ENCODE results near the gene FGD4. TPM values are rescaled to one million over a fixed set of nuclear protein-coding genes. Genes with fewer than 3 reads are reported as not detected.

The FGD4 gene
- total RNA-seq, 5 donors from 2014 or later (not counting 1 experiment from before 2014, with no cell fraction given) = 0.18 to 0.79 (median 0.47) TPM

- Mint-ChIP-seq H3K36me3 (no peaks in the 10 kb centered on the region), H3K4me1 (peaks cover 0 to 1% (median 0%) of the 10 kb centered on the region in 3 donors), H3K27ac (no peak overlapping the region), H3K9me3 (no peaks in the 10 kb centered on the region), H3K27me3 (peaks cover 2 to 4% of the 10 kb centered on the region in 2 donors), H3K4me3 (no peak overlapping the region)
- Histone ChIP-seq H3K27ac (ENCODE audit: low read length) (no peak overlapping the region), H3K9me3 (no peaks in the 10 kb centered on the region), H3K27me3 (replicated peaks in 1 of 2; ENCODE audit: control insufficient read depth in 2 of 2, extremely low read depth in 1 of 2, insufficient read depth in 2 of 2, low read length in 1 of 2) (no peaks in the 10 kb centered on the region), H3K4me1 (ENCODE audit: control insufficient read depth in 1 of 2, extremely low read depth in 1 of 2, insufficient read depth in 2 of 2, low read length in 2 of 2) (no peaks in the 10 kb centered on the region), H3K36me3 (ENCODE audit: control insufficient read depth in 2 of 2, extremely low read depth in 1 of 2, insufficient read depth in 1 of 2, low read length in 1 of 2) (no peaks in the 10 kb centered on the region), H3K4me3 (ENCODE audit: control insufficient read depth in 1 of 2, extremely low read depth in 1 of 2, low read length in 1 of 2) (no peak overlapping the region)
- DNase-seq = no peak
- CTCF ChIA-PET = no interaction called here
- 100% methylated on average over 1 of the region's 2 CpGs for WGBS (ENCODE audit: insufficient coverage)
- no peak for ATAC-seq (replicated peaks in 1 of 4)
- POLR2A ChIA-PET = no interaction called here
These were observed 145.5 kb downstream of the FGD4 start for GRCh38 chr12:32544893-32545292.

- H3K4me3 Mint-ChIP-seq = no peak overlapping the region
These were observed 146.1 kb downstream of the FGD4 start for GRCh38 chr12:32545413-32545980.

GRCh38 chr12:32546272-32546671, 146.9 kb downstream of the FGD4 start:
- Histone ChIP-seq H3K27me3 (replicated peaks in 1 of 2; ENCODE audit: control insufficient read depth in 2 of 2, extremely low read depth in 1 of 2, insufficient read depth in 2 of 2, low read length in 1 of 2) (no peaks in the 10 kb centered on the region), H3K4me3 (ENCODE audit: control insufficient read depth in 1 of 2, extremely low read depth in 1 of 2, low read length in 1 of 2) (no peak overlapping the region), H3K27ac (ENCODE audit: low read length) (no peak overlapping the region), H3K36me3 (ENCODE audit: control insufficient read depth in 2 of 2, extremely low read depth in 1 of 2, insufficient read depth in 1 of 2, low read length in 1 of 2) (no peaks in the 10 kb centered on the region), H3K4me1 (ENCODE audit: control insufficient read depth in 1 of 2, extremely low read depth in 1 of 2, insufficient read depth in 2 of 2, low read length in 2 of 2) (no peaks in the 10 kb centered on the region), H3K9me3 (no peaks in the 10 kb centered on the region)
- WGBS (ENCODE audit: insufficient coverage) = no CpG with 5 or more reads among the region's 2 CpGs
- H3K9me3 Mint-ChIP-seq = no peaks in the 10 kb centered on the region
- H3K4me3 Mint-ChIP-seq = no peak overlapping the region
- ChIA-PET CTCF (no interaction called here), POLR2A (no interaction called here)
- H3K36me3 Mint-ChIP-seq = no peaks in the 10 kb centered on the region
- peaks cover 0 to 2% (median 0%) of the 10 kb centered on the region in 3 donors for H3K4me1 Mint-ChIP-seq
- no peak overlapping the region for H3K27ac Mint-ChIP-seq
- H3K27me3 Mint-ChIP-seq = peaks cover 0 to 2% of the 10 kb centered on the region in 2 donors
- DNase-seq (no peak), ATAC-seq (replicated peaks in 1 of 4) (no peak)

More at GRCh38 chr12:32545413-32545980, 146.1 kb downstream of the FGD4 start:
- H3K4me1 ChIP-seq (ENCODE audit: control insufficient read depth in 1 of 2, extremely low read depth in 1 of 2, insufficient read depth in 2 of 2, low read length in 2 of 2) = no peaks in the 10 kb centered on the region
- Mint-ChIP-seq H3K27ac (no peak overlapping the region), H3K4me1 (peaks cover 0 to 2% (median 0%) of the 10 kb centered on the region in 3 donors), H3K9me3 (no peaks in the 10 kb centered on the region), H3K27me3 (peaks cover 0 to 2% of the 10 kb centered on the region in 2 donors), H3K36me3 (no peaks in the 10 kb centered on the region)
- H3K27me3 ChIP-seq (replicated peaks in 1 of 2; ENCODE audit: control insufficient read depth in 2 of 2, extremely low read depth in 1 of 2, insufficient read depth in 2 of 2, low read length in 1 of 2) = no peaks in the 10 kb centered on the region
- no peaks in the 10 kb centered on the region for H3K9me3 ChIP-seq
- no peak overlapping the region for H3K4me3 ChIP-seq (ENCODE audit: control insufficient read depth in 1 of 2, extremely low read depth in 1 of 2, low read length in 1 of 2)
- H3K27ac ChIP-seq (ENCODE audit: low read length) = no peak overlapping the region
- H3K36me3 ChIP-seq (ENCODE audit: control insufficient read depth in 2 of 2, extremely low read depth in 1 of 2, insufficient read depth in 1 of 2, low read length in 1 of 2) = no peaks in the 10 kb centered on the region
- ATAC-seq (replicated peaks in 1 of 4) (no peak), DNase-seq (no peak)
- ChIA-PET POLR2A (interaction anchor here in 1 of 2 donors (0.6 kb wide), 1 partner anchor 548 kb away, joined by 3 read pairs; no protein-coding TSS in a partner anchor), CTCF (no interaction called here)
- 30% methylated on average over 2 of the region's 3 CpGs for WGBS (ENCODE audit: insufficient coverage)

GRCh38 chr12:32548691-32549281, 149.4 kb downstream of the FGD4 start:
- peaks cover 0 to 2% (median 0%) of the 10 kb centered on the region in 3 donors for H3K4me1 Mint-ChIP-seq
- WGBS (ENCODE audit: insufficient coverage) = 84% methylated on average over 6 of the region's 6 CpGs
- no peak overlapping the region for H3K27ac ChIP-seq (ENCODE audit: low read length)

GRCh38 chr12:32549675-32550079, 150.3 kb downstream of the FGD4 start:
- H3K4me1 Mint-ChIP-seq = peaks cover 0 to 2% (median 0%) of the 10 kb centered on the region in 3 donors
- 75% methylated on average over 1 of the region's 8 CpGs for WGBS (ENCODE audit: insufficient coverage)
- Histone ChIP-seq H3K36me3 (ENCODE audit: control insufficient read depth in 2 of 2, extremely low read depth in 1 of 2, insufficient read depth in 1 of 2, low read length in 1 of 2) (no peaks in the 10 kb centered on the region), H3K4me1 (ENCODE audit: control insufficient read depth in 1 of 2, extremely low read depth in 1 of 2, insufficient read depth in 2 of 2, low read length in 2 of 2) (no peaks in the 10 kb centered on the region), H3K27me3 (replicated peaks in 1 of 2; ENCODE audit: control insufficient read depth in 2 of 2, extremely low read depth in 1 of 2, insufficient read depth in 2 of 2, low read length in 1 of 2) (no peaks in the 10 kb centered on the region), H3K9me3 (no peaks in the 10 kb centered on the region), H3K4me3 (ENCODE audit: control insufficient read depth in 1 of 2, extremely low read depth in 1 of 2, low read length in 1 of 2) (no peak overlapping the region), H3K27ac (ENCODE audit: low read length) (no peak overlapping the region)
- no peaks in the 10 kb centered on the region for H3K27me3 Mint-ChIP-seq
- no peaks in the 10 kb centered on the region for H3K36me3 Mint-ChIP-seq
- no peaks in the 10 kb centered on the region for H3K9me3 Mint-ChIP-seq
- POLR2A ChIA-PET = no interaction called here
- no peak for ATAC-seq (replicated peaks in 1 of 4)
- DNase-seq = no peak
- H3K4me3 Mint-ChIP-seq = no peak overlapping the region
- CTCF ChIA-PET = no interaction called here
- no peak overlapping the region for H3K27ac Mint-ChIP-seq

More at GRCh38 chr12:32548691-32549281, 149.4 kb downstream of the FGD4 start:
- Mint-ChIP-seq H3K9me3 (no peaks in the 10 kb centered on the region), H3K27me3 (no peaks in the 10 kb centered on the region), H3K4me3 (no peak overlapping the region), H3K27ac (no peak overlapping the region), H3K36me3 (no peaks in the 10 kb centered on the region)
- POLR2A ChIA-PET = no interaction called here
- Histone ChIP-seq H3K9me3 (no peaks in the 10 kb centered on the region), H3K4me3 (ENCODE audit: control insufficient read depth in 1 of 2, extremely low read depth in 1 of 2, low read length in 1 of 2) (no peak overlapping the region), H3K4me1 (ENCODE audit: control insufficient read depth in 1 of 2, extremely low read depth in 1 of 2, insufficient read depth in 2 of 2, low read length in 2 of 2) (no peaks in the 10 kb centered on the region), H3K27me3 (replicated peaks in 1 of 2; ENCODE audit: control insufficient read depth in 2 of 2, extremely low read depth in 1 of 2, insufficient read depth in 2 of 2, low read length in 1 of 2) (no peaks in the 10 kb centered on the region), H3K36me3 (ENCODE audit: control insufficient read depth in 2 of 2, extremely low read depth in 1 of 2, insufficient read depth in 1 of 2, low read length in 1 of 2) (no peaks in the 10 kb centered on the region)
- CTCF ChIA-PET = no interaction called here
- no peak for DNase-seq
- no peak for ATAC-seq (replicated peaks in 1 of 4)

GRCh38 chr12:32551058-32551457, 151.7 kb downstream of the FGD4 start:
- Histone ChIP-seq H3K27me3 (replicated peaks in 1 of 2; ENCODE audit: control insufficient read depth in 2 of 2, extremely low read depth in 1 of 2, insufficient read depth in 2 of 2, low read length in 1 of 2) (no peaks in the 10 kb centered on the region), H3K4me1 (ENCODE audit: control insufficient read depth in 1 of 2, extremely low read depth in 1 of 2, insufficient read depth in 2 of 2, low read length in 2 of 2) (no peaks in the 10 kb centered on the region), H3K27ac (ENCODE audit: low read length) (no peak overlapping the region), H3K4me3 (ENCODE audit: control insufficient read depth in 1 of 2, extremely low read depth in 1 of 2, low read length in 1 of 2) (no peak overlapping the region), H3K36me3 (ENCODE audit: control insufficient read depth in 2 of 2, extremely low read depth in 1 of 2, insufficient read depth in 1 of 2, low read length in 1 of 2) (no peaks in the 10 kb centered on the region), H3K9me3 (no peaks in the 10 kb centered on the region)
- ChIA-PET CTCF (no interaction called here), POLR2A (no interaction called here)
- no peaks in the 10 kb centered on the region for H3K9me3 Mint-ChIP-seq
- ATAC-seq (replicated peaks in 1 of 4) (no peak), DNase-seq (no peak)
- no peaks in the 10 kb centered on the region for H3K36me3 Mint-ChIP-seq
- no peak overlapping the region for H3K27ac Mint-ChIP-seq
- WGBS (ENCODE audit: insufficient coverage) = 78% methylated on average over 1 of the region's 2 CpGs
- H3K27me3 Mint-ChIP-seq = no peaks in the 10 kb centered on the region
- H3K4me1 Mint-ChIP-seq = peaks cover 0 to 2% (median 0%) of the 10 kb centered on the region in 3 donors
- H3K4me3 Mint-ChIP-seq = no peak overlapping the region
